HUES6 (cell line): ENCODE measurements around the gene SFMBT2.

Experiments used
- H3K27ac ChIP-seq: 2 replicates; pipeline ENCODE4 v1.7.0; 2013; ENCODE audit warnings: low read depth, mild to moderate bottlenecking, low read length, inconsistent platforms
- H3K27me3 ChIP-seq: 2 replicates; pipeline ENCODE4 v1.6.1; 2013; ENCODE audit warnings: low read length; ENCODE audit not compliant: control insufficient read depth, insufficient read depth
- H3K36me3 ChIP-seq: 2 replicates; pipeline ENCODE4 v1.6.1; 2013; ENCODE audit warnings: low read length; ENCODE audit not compliant: control insufficient read depth, insufficient read depth
- H3K4me1 ChIP-seq: 2 replicates; pipeline ENCODE4 v1.6.1; 2013; ENCODE audit warnings: low read length; ENCODE audit not compliant: control insufficient read depth, insufficient read depth
- H3K4me3 ChIP-seq: 2 replicates; pipeline ENCODE4 v1.5.1; 2013; ENCODE audit warnings: low read depth, low read length
- H3K9ac ChIP-seq: one replicate; pipeline ENCODE4 v1.6.1; 2013; ENCODE audit warnings: mild to moderate bottlenecking, low read length
- H3K9me3 ChIP-seq: 2 replicates; pipeline ENCODE4 v1.6.1; 2013; ENCODE audit warnings: low read depth, low read length; ENCODE audit not compliant: control insufficient read depth, insufficient read depth

The SFMBT2 gene

GRCh38 chr10:7340179-7340874 lies 70.5 kb downstream of the SFMBT2 start:
- Histone ChIP-seq H3K9ac (no peak overlapping the region), H3K9me3 (0 out of 2 replicates have a peak, but pooled peaks cover 7% of the 10 kb centered on the region), H3K36me3 (no peaks in the 10 kb centered on the region), H3K27me3 (no peaks in the 10 kb centered on the region), H3K27ac (no peak overlapping the region), H3K4me3 (no peak overlapping the region), H3K4me1 (no peaks in the 10 kb centered on the region; the same call in 1 of the 2 replicates)

DNA sequence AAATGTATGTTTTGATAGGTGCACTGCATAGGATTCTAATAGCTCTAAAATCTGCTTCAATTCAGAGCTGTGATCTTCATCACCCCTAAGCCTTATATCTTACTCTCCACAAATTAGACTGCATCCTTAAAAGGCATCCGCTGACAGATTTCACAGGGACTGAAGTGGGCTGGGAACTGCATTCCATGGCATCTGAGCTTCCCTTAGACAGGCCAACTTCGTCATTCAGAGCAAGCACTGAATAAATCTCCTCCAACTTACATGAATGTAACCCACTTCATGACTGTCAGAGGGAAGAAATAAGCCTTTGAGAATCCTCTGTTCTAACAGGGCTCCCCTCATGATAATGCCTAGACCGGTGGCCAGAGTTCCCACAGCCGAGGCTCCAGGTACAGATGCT lies 71.3 kb downstream of the SFMBT2 start:
- no peaks in the 10 kb centered on the region for H3K36me3 ChIP-seq
- H3K4me1 ChIP-seq = peaks cover 2% of the 10 kb centered on the region; the same call in 1 of the 2 replicates
- no peak overlapping the region for H3K4me3 ChIP-seq
- no peak overlapping the region for H3K27ac ChIP-seq
- 0 out of 2 replicates have a peak, but pooled peaks cover 7% of the 10 kb centered on the region for H3K9me3 ChIP-seq
- H3K9ac ChIP-seq = no peak overlapping the region
- H3K27me3 ChIP-seq = no peaks in the 10 kb centered on the region

DNA sequence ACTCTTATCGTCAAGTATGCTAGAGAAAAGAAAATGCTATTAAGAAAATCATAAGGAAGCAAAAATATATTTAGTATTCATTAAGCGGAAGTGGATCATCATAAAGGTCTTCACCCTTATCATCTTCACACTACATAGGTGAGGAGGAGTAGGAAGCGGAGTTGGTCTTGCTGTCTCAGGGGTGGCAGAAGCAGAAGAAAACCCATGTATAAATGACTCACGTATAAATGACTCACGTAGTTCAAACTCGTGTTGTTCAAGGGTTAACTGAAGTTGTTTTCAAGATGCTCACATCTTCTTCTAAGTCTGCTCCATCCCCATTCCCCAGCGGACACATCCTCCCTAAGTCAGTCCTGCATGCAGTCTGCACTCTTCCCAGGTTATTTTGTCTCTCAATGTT lies 72.4 kb downstream of the SFMBT2 start:
- no peak overlapping the region for H3K27ac ChIP-seq
- 0 out of 2 replicates have a peak, but pooled peaks cover under 1% of the 10 kb centered on the region for H3K9me3 ChIP-seq
- H3K27me3 ChIP-seq = no peaks in the 10 kb centered on the region
- H3K36me3 ChIP-seq = no peaks in the 10 kb centered on the region
- H3K4me3 ChIP-seq = no peak overlapping the region
- H3K4me1 ChIP-seq = peaks cover 10% of the 10 kb centered on the region
- no peak overlapping the region for H3K9ac ChIP-seq

GRCh38 chr10:7337431-7338171 lies 73.2 kb downstream of the SFMBT2 start:
- Histone ChIP-seq H3K4me3 (no peak overlapping the region), H3K27me3 (no peaks in the 10 kb centered on the region), H3K27ac (no peak overlapping the region), H3K4me1 (peaks cover 10% of the 10 kb centered on the region), H3K36me3 (no peaks in the 10 kb centered on the region), H3K9me3 (no peaks in the 10 kb centered on the region), H3K9ac (no peak overlapping the region)

DNA sequence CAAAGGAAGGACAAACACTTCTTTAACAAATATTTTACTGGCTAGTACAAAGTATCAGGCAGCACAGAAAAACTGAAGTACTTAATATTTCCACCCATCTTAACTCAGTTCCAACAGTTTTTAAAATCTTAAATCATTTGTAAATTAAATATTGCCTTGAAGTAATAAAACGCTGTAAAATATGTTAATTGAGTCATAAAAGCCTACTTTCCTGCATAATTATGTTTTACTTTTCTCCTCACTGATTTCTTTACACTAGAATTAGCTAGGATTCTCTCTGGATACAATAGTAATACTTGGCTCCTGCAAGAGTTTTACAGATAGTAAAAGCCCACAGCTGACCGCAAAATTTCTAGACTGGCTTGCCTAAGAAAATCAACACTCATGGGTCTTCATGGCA lies 74.9 kb downstream of the SFMBT2 start:
- Histone ChIP-seq H3K27me3 (no peaks in the 10 kb centered on the region), H3K36me3 (no peaks in the 10 kb centered on the region), H3K9me3 (no peaks in the 10 kb centered on the region), H3K4me1 (peaks cover 10% of the 10 kb centered on the region), H3K9ac (no peak overlapping the region), H3K4me3 (no peak overlapping the region), H3K27ac (no peak overlapping the region)

- Histone ChIP-seq H3K4me1 (peaks cover 10% of the 10 kb centered on the region), H3K36me3 (no peaks in the 10 kb centered on the region)
Observed at GRCh38 chr10:7334642-7334964, 76.2 kb downstream of the SFMBT2 start.

GRCh38 chr10:7333961-7334641 lies 76.7 kb downstream of the SFMBT2 start:
- Histone ChIP-seq H3K4me3 (no peak overlapping the region), H3K9ac (no peak overlapping the region), H3K27ac (no peak overlapping the region), H3K4me1 (peaks cover 10% of the 10 kb centered on the region), H3K27me3 (no peaks in the 10 kb centered on the region), H3K36me3 (peaks cover 3% of the 10 kb centered on the region; the same call in 1 of the 2 replicates), H3K9me3 (peaks cover 4% of the 10 kb centered on the region)

More at GRCh38 chr10:7334642-7334964, 76.2 kb downstream of the SFMBT2 start:
- Histone ChIP-seq H3K9ac (no peak overlapping the region), H3K4me3 (no peak overlapping the region), H3K9me3 (no peaks in the 10 kb centered on the region), H3K27me3 (no peaks in the 10 kb centered on the region), H3K27ac (no peak overlapping the region)

- peaks cover 5% of the 10 kb centered on the region for H3K4me1 ChIP-seq
- H3K27ac ChIP-seq = no peak overlapping the region
- peaks cover 5% of the 10 kb centered on the region; the same call in 1 of the 2 replicates for H3K36me3 ChIP-seq
- no peak overlapping the region for H3K9ac ChIP-seq
- H3K27me3 ChIP-seq = no peaks in the 10 kb centered on the region
- H3K9me3 ChIP-seq = peaks cover 27% of the 10 kb centered on the region
- H3K4me3 ChIP-seq = no peak overlapping the region
Observed at GRCh38 chr10:7329219-7329618, 81.6 kb downstream of the SFMBT2 start.

DNA sequence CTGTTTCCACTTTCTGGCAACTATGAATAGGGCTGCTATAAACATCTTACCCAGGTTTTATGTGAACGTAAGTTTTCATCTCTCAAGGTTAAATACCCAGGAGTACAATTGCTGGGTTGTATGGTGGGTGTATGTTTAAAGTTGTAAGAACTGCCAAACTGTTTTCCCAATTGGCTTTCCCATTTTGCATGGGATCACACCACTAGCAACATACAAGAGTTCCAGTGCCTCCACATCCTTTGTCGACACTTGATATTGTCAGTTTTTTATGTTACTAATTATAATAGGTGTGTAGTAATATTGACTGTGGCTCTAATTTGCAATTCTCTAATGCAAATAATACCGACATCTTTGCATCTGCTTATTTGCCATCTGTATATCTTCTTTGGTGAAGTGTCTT lies 82.9 kb downstream of the SFMBT2 start:
- peaks cover 32% of the 10 kb centered on the region for H3K9me3 ChIP-seq
- H3K4me1 ChIP-seq = no peaks in the 10 kb centered on the region
- H3K36me3 ChIP-seq = peaks cover 5% of the 10 kb centered on the region; the same call in 1 of the 2 replicates
- no peak overlapping the region for H3K9ac ChIP-seq
- H3K4me3 ChIP-seq = no peak overlapping the region
- H3K27me3 ChIP-seq = no peaks in the 10 kb centered on the region
- no peak overlapping the region for H3K27ac ChIP-seq

DNA sequence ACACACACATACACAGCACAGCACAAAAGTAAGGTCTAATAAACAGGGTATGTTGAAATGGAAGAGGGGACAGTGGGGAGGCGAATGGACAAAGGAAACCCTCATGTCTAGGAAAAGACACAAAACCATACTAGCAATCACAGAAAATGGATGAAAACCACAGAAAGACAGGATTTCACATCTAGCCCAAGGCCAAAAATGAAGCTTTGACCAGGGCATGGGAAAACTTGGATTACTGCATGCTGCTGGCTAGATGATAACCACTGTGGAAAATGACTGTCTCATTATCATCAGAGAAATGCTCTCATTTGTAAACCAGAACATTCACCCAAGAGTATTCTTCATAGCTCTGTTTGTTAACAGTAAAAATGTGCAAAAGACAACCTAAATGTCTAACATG lies 88.2 kb downstream of the SFMBT2 start:
- Histone ChIP-seq H3K27me3 (peaks cover 6% of the 10 kb centered on the region; the same call in 1 of the 2 replicates), H3K4me3 (no peak overlapping the region), H3K27ac (no peak overlapping the region), H3K9ac (no peak overlapping the region), H3K9me3 (peaks cover 17% of the 10 kb centered on the region), H3K36me3 (no peaks in the 10 kb centered on the region), H3K4me1 (no peaks in the 10 kb centered on the region)

DNA sequence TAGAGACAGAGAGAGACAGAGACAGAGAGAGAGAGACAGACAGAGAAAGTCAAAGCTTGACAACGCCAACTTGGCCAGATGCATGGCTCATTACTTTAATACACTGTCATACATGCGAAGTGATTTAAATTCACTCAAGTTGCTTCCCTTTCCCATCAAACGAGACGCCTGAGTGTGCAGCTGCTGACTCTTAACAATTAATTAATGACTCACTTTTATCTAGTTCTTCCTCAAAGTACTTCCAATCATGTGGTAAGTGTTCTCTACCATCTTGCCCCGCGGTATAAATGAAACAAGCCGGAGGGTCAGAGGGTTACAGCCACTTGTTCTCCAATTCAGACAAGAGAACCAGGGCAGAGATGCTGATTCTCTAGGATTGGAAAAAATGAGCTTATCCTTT lies 90.8 kb downstream of the SFMBT2 start:
- H3K9me3 ChIP-seq = peaks cover 13% of the 10 kb centered on the region
- H3K9ac ChIP-seq = no peak overlapping the region
- no peak overlapping the region for H3K4me3 ChIP-seq
- H3K36me3 ChIP-seq = no peaks in the 10 kb centered on the region
- H3K27me3 ChIP-seq = peaks cover 6% of the 10 kb centered on the region; the same call in 1 of the 2 replicates
- no peak overlapping the region for H3K27ac ChIP-seq
- H3K4me1 ChIP-seq = no peaks in the 10 kb centered on the region
